ENCODE data around the gene CYP2U1. TPM values are rescaled to one million over a fixed set of nuclear protein-coding genes. Genes with fewer than 3 reads are reported as not detected.

CYP2U1 gene
- total and polyA plus RNA-seq, 2 of the 4 experiments (the other 2 are of a cell fraction), result 6.1 to 11.1 TPM

DNA sequence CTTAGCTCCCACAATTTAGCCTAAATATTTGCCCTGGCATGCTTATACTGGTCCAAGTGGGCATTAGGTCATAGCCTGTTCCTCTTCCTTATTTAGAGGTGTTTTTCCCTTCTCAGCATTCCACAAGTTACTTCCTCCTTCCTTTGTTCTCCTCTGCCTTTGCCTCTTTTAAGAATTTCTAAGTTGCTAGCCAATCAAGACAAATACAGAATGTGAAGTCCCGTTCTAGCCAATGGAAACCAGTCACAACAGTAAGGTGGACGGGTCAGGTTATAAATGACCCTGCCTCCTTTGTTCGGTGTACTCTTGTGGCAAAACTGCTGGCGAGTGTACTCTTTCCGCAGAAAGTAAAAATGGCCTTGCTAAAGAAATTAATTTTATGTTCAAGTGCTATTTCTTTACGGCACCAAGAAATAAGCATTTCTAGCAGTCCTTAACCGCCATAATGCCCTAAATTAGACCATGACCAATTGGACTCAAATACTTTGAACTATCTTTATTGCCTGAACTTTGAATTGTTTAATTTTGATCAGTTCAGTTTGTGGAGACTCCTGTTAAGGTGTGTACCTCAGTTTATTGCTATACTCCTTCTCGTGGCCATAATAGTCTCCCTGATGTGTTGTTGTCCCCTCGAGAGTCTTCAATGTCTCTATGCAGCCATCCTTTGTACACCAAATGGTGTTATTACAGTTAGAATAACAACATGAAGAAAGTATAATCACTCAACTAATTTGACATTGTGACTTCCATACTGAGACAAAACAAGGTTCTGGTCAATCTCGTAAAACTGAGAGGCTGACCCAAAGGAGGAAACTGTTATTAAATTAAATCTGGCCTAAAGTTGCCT is 56.8 kb downstream of the CYP2U1 start:
- H2BK5ac ChIP-seq (ENCODE audit: low read depth, low read length, poor library complexity, severe bottlenecking), result no peak overlapping the region
- H2AFZ ChIP-seq (replicated peaks; ENCODE audit: low read length, poor library complexity), result no peak overlapping the region
- H3K27ac ChIP-seq (ENCODE audit: insufficient read depth, low read length), result no peak overlapping the region
- dilution Hi-C loops (cut with HindIII; ENCODE audit: low sequenced_read_pairs, unreplicated experiment) (no loop called here), in situ Hi-C loops (cut with MboI; ENCODE audit: low sequenced_read_pairs) (no loop called here), intact Hi-C loops (cut with micrococcal nuclease) (loop anchor here (5.0 kb wide), 1 partner anchor 56 kb away; the partner anchor contains the start of gene CYP2U1)
- H3K23ac ChIP-seq (ENCODE audit: low read depth, low read length), result no peak overlapping the region
- H3K4me3 ChIP-seq (ENCODE audit: insufficient read depth, low read depth, low read length), result no peak overlapping the region
- H3K4me2 ChIP-seq (ENCODE audit: low read depth, low read length), result no peak overlapping the region
- BruUV-seq (replicated peaks), result no TSS peak
- H4K8ac ChIP-seq (ENCODE audit: low read depth in 2 of 2, low read length in 2 of 2), result no peak overlapping the region
- no peaks in the 10 kb centered on the region for H3K4me1 ChIP-seq (ENCODE audit: control insufficient read depth, insufficient read depth, low read length)
- ChIA-PET POLR2A (ENCODE audit: unreplicated experiment) (no interaction called here), CTCF (no interaction called here)
- H3K4ac ChIP-seq (ENCODE audit: low read depth, low read length), result no peak overlapping the region
- H2BK20ac ChIP-seq (ENCODE audit: low read depth, low read length), result no peak overlapping the region
- no peaks in the 10 kb centered on the region for H3K36me3 ChIP-seq (ENCODE audit: control insufficient read depth, insufficient read depth, low read length)
- no peak for DNase-seq
- H3K79me1 ChIP-seq (ENCODE audit: low read depth in 1 of 2, low read length in 2 of 2), result peaks cover 5 to 8% of the 10 kb centered on the region in 2 experiments; a peak in 2 of 4 replicates
- ATAC-seq (ENCODE audit: low read depth), result no peak
- H4K91ac ChIP-seq (ENCODE audit: insufficient read depth, low read depth, low read length), result no peak overlapping the region
- no peak overlapping the region for H2AK5ac ChIP-seq (ENCODE audit: low read depth, low read length)
- no peaks in the 10 kb centered on the region for H3K9me1 ChIP-seq (ENCODE audit: insufficient read depth, low read length)
- no peak overlapping the region for H3K14ac ChIP-seq (replicated peaks; ENCODE audit: low read depth, low read length)
- WGBS, 2 experiments (ENCODE audit: extremely low coverage in 2 of 2, insufficient read length in 1 of 2), result 73% methylated on average over 3 of the region's 10 CpGs; no CpG with 5 or more reads in 1 of the 2 experiments
- H3K9ac ChIP-seq (ENCODE audit: low read depth, low read length), result no peak overlapping the region
- H2BK15ac ChIP-seq (ENCODE audit: low read depth, low read length), result no peak overlapping the region
- no peak overlapping the region for H3K56ac ChIP-seq (ENCODE audit: extremely low read depth, insufficient read depth, low read length)
- no peak overlapping the region for H2AK9ac ChIP-seq (replicated peaks; ENCODE audit: low read depth, low read length, poor library complexity)
- no peaks in the 10 kb centered on the region for H3K9me3 ChIP-seq (ENCODE audit: control insufficient read depth, insufficient read depth, low read length)
- no peaks in the 10 kb centered on the region for H4K20me1 ChIP-seq (ENCODE audit: insufficient read depth, low read length)
- no peaks in the 10 kb centered on the region; the same call in 1 of the 2 replicates for H3K27me3 ChIP-seq (ENCODE audit: control insufficient read depth, insufficient read depth, low read length)
- no peak overlapping the region for H3K18ac ChIP-seq (ENCODE audit: low read depth, low read length)
- H2BK120ac ChIP-seq (ENCODE audit: low read depth, low read length), result no peak overlapping the region
- no peak overlapping the region for H4K5ac ChIP-seq (ENCODE audit: low read depth, low read length)
- TF ChIP-seq NFE2L2 (IDR thresholded peaks at IDR 0.05; ENCODE audit: low read depth, low read length) (no peak), MAZ (IDR thresholded peaks at IDR 0.05; ENCODE audit: borderline replicate concordance, low read depth, low read length) (no peak), BHLHE40 (IDR thresholded peaks at IDR 0.05; ENCODE audit: low read depth, low read length) (no peak), MAFK (IDR thresholded peaks at IDR 0.05; ENCODE audit: low read depth, low read length) (no peak), SMC3 (IDR thresholded peaks at IDR 0.05; ENCODE audit: low read depth, low read length) (no peak), POLR2A (IDR thresholded peaks at IDR 0.05; ENCODE audit: low read depth, low read length) (no peak), MXI1 (IDR thresholded peaks at IDR 0.05; ENCODE audit: borderline replicate concordance, low read depth, low read length) (no peak), RCOR1 (IDR thresholded peaks at IDR 0.05; ENCODE audit: insufficient replicate concordance, low read length) (no peak), RFX5 (IDR thresholded peaks at IDR 0.05; ENCODE audit: low read depth, low read length) (no peak), CEBPB (IDR thresholded peaks at IDR 0.05; ENCODE audit: low read depth, low read length) (no peak), RAD21 (IDR thresholded peaks at IDR 0.05; ENCODE audit: low read length) (no peak), CHD1 (IDR thresholded peaks at IDR 0.05; ENCODE audit: low read depth, low read length) (no peak), FOS (IDR thresholded peaks at IDR 0.05; ENCODE audit: low read depth, low read length) (no peak)
- TF ChIP-seq, protein P1, sequence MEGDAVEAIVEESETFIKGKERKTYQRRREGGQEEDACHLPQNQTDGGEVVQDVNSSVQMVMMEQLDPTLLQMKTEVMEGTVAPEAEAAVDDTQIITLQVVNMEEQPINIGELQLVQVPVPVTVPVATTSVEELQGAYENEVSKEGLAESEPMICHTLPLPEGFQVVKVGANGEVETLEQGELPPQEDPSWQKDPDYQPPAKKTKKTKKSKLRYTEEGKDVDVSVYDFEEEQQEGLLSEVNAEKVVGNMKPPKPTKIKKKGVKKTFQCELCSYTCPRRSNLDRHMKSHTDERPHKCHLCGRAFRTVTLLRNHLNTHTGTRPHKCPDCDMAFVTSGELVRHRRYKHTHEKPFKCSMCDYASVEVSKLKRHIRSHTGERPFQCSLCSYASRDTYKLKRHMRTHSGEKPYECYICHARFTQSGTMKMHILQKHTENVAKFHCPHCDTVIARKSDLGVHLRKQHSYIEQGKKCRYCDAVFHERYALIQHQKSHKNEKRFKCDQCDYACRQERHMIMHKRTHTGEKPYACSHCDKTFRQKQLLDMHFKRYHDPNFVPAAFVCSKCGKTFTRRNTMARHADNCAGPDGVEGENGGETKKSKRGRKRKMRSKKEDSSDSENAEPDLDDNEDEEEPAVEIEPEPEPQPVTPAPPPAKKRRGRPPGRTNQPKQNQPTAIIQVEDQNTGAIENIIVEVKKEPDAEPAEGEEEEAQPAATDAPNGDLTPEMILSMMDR (conservative IDR thresholded peaks at IDR 0.05; ENCODE audit: low read depth, low read length), result no peak
- TF ChIP-seq, protein P2, sequence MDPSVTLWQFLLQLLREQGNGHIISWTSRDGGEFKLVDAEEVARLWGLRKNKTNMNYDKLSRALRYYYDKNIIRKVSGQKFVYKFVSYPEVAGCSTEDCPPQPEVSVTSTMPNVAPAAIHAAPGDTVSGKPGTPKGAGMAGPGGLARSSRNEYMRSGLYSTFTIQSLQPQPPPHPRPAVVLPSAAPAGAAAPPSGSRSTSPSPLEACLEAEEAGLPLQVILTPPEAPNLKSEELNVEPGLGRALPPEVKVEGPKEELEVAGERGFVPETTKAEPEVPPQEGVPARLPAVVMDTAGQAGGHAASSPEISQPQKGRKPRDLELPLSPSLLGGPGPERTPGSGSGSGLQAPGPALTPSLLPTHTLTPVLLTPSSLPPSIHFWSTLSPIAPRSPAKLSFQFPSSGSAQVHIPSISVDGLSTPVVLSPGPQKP (IDR thresholded peaks at IDR 0.05; ENCODE audit: borderline replicate concordance, low read depth, low read length), result no peak
